Mesendoderm (in vitro differentiated cells): ENCODE results near the gene TAGLN2.

Source experiments
- DNase-seq: peaks from one replicate; pipeline ENCODE4 v3.0.0; 2013
- H2AK5ac ChIP-seq: 2 replicates; pipeline ENCODE4 v1.6.1; 2013; ENCODE audit warnings: low read length, inconsistent platforms
- H2BK120ac ChIP-seq: 2 replicates; pipeline ENCODE4 v1.6.1; 2013; ENCODE audit warnings: low read depth, mild to moderate bottlenecking, low read length, moderate library complexity, mixed read lengths
- H2BK15ac ChIP-seq: replicated peaks from 2 replicates; pipeline ENCODE4 v1.6.1; 2013; ENCODE audit warnings: low read depth, mild to moderate bottlenecking, moderate library complexity
- H2BK5ac ChIP-seq: 2 replicates; pipeline ENCODE4 v1.6.1; 2013; ENCODE audit warnings: low read length, inconsistent platforms
- H3K18ac ChIP-seq: 2 replicates; pipeline ENCODE4 v1.6.1; 2013; ENCODE audit warnings: mild to moderate bottlenecking, low read length, mixed read lengths
- H3K23ac ChIP-seq: one replicate; pipeline ENCODE4 v1.6.1; 2013; ENCODE audit warnings: low read length
- H3K27ac ChIP-seq: 2 replicates; pipeline ENCODE4 v1.5.1; 2013; ENCODE audit warnings: low read depth, mild to moderate bottlenecking, inconsistent platforms, low read length, moderate library complexity
- H3K27me3 ChIP-seq: 2 replicates; pipeline ENCODE4 v1.6.1; 2013; ENCODE audit warnings: low read length, control low read depth, mild to moderate bottlenecking, inconsistent platforms; ENCODE audit not compliant: insufficient read depth, poor library complexity
- H3K36me3 ChIP-seq: 2 replicates; pipeline ENCODE4 v1.6.1; 2013; ENCODE audit warnings: low read length, inconsistent platforms; ENCODE audit not compliant: control insufficient read depth, insufficient read depth
- H3K4ac ChIP-seq: one replicate; pipeline ENCODE4 v1.6.1; 2013; ENCODE audit warnings: low read depth, mild to moderate bottlenecking, low read length, moderate library complexity
- H3K4me1 ChIP-seq: 2 replicates; pipeline ENCODE4 v1.6.1; 2013; ENCODE audit warnings: low read depth, low read length, inconsistent platforms; ENCODE audit not compliant: control insufficient read depth
- H3K4me2 ChIP-seq: 2 replicates; pipeline ENCODE4 v1.6.1; 2013; ENCODE audit warnings: low read length
- H3K4me3 ChIP-seq: 2 replicates; pipeline ENCODE4 v1.5.1; 2013; ENCODE audit warnings: mild to moderate bottlenecking, low read length
- H3K56ac ChIP-seq: one replicate; pipeline ENCODE4 v1.6.1; 2013; ENCODE audit warnings: low read length
- H3K79me1 ChIP-seq: 2 replicates; pipeline ENCODE4 v1.6.1; 2013; ENCODE audit warnings: low read length, inconsistent platforms
- H3K79me2 ChIP-seq: 2 replicates; pipeline ENCODE4 v1.6.1; 2013; ENCODE audit warnings: mild to moderate bottlenecking, low read length; ENCODE audit not compliant: control insufficient read depth, insufficient read depth
- H3K9ac ChIP-seq: 2 replicates; pipeline ENCODE4 v1.6.1; 2013; ENCODE audit warnings: low read length, inconsistent platforms
- H4K5ac ChIP-seq: one replicate; pipeline ENCODE4 v1.6.1; 2013; ENCODE audit warnings: low read length
- H4K8ac ChIP-seq: one replicate; pipeline ENCODE4 v1.6.1; 2013; ENCODE audit warnings: low read depth, mild to moderate bottlenecking, control low read depth, low read length, moderate library complexity
- WGBS: extraction: QIAGEN DNeasy Blood & Tissue Kit; methylation state at CpG from one replicate; pipeline ENCODE4 v1.1.7; 2013; ENCODE audit warnings: low lambda C conversion rate, missing lambda C conversion rate; ENCODE audit not compliant: insufficient coverage; ENCODE audit errors: extremely low coverage; 5-methylcytosine and 5-hydroxymethylcytosine counted together

The TAGLN2 gene

GRCh38 chr1:159959451-159959850 is 34.1 kb upstream of the TAGLN2 start:
- Histone ChIP-seq H3K4me2 (no peak overlapping the region), H3K79me1 (no peaks in the 10 kb centered on the region), H4K8ac (no peak overlapping the region), H3K56ac (no peak overlapping the region), H2AK5ac (no peak overlapping the region), H3K27ac (no peak overlapping the region), H3K36me3 (no peaks in the 10 kb centered on the region), H2BK120ac (no peak overlapping the region), H3K4me3 (no peak overlapping the region), H3K9ac (no peak overlapping the region), H3K4me1 (peaks cover 2% of the 10 kb centered on the region), H3K79me2 (no peaks in the 10 kb centered on the region), H3K4ac (no peak overlapping the region), H3K18ac (no peak overlapping the region), H3K27me3 (no peaks in the 10 kb centered on the region), H4K5ac (no peak overlapping the region), H2BK5ac (no peak overlapping the region), H3K23ac (no peak overlapping the region), H2BK15ac (no peak overlapping the region)
- no CpG with 5 or more reads among the region's 4 CpGs for WGBS
- DNase-seq = peak; percentile 87

GRCh38 chr1:159958719-159959380 is 33.5 kb upstream of the TAGLN2 start:
- H3K4me3 ChIP-seq = no peak overlapping the region
- H3K4me1 ChIP-seq = peaks cover 2% of the 10 kb centered on the region
- no peak overlapping the region for H2BK5ac ChIP-seq
- no peaks in the 10 kb centered on the region for H3K27me3 ChIP-seq
- H4K8ac ChIP-seq = no peak overlapping the region
- no peak overlapping the region for H3K9ac ChIP-seq
- no peak overlapping the region for H3K18ac ChIP-seq
- WGBS = no CpG with 5 or more reads among the region's 3 CpGs
- no peak overlapping the region for H3K4ac ChIP-seq
- H3K79me1 ChIP-seq = no peaks in the 10 kb centered on the region
- H2BK120ac ChIP-seq = no peak overlapping the region
- H3K36me3 ChIP-seq = no peaks in the 10 kb centered on the region
- H2AK5ac ChIP-seq = no peak overlapping the region
- H2BK15ac ChIP-seq = no peak overlapping the region
- no peak overlapping the region for H3K27ac ChIP-seq
- no peak overlapping the region for H3K4me2 ChIP-seq
- H3K79me2 ChIP-seq = no peaks in the 10 kb centered on the region
- no peak overlapping the region for H4K5ac ChIP-seq
- no peak overlapping the region for H3K23ac ChIP-seq
- peak; percentile 11 for DNase-seq
- H3K56ac ChIP-seq = no peak overlapping the region

- no peak overlapping the region for H3K56ac ChIP-seq
- no peak overlapping the region for H3K18ac ChIP-seq
- no peaks in the 10 kb centered on the region for H3K27me3 ChIP-seq
- H2BK15ac ChIP-seq = no peak overlapping the region
- no peak overlapping the region for H2BK5ac ChIP-seq
- no peak overlapping the region for H3K4me3 ChIP-seq
- no CpG with 5 or more reads among the region's 9 CpGs for WGBS
- no peak overlapping the region for H3K9ac ChIP-seq
- no peak overlapping the region for H2AK5ac ChIP-seq
- no peaks in the 10 kb centered on the region for H3K79me1 ChIP-seq
- no peak overlapping the region for H4K8ac ChIP-seq
- DNase-seq = no peak
- H3K27ac ChIP-seq = no peak overlapping the region
- no peak overlapping the region for H3K4me2 ChIP-seq
- H3K23ac ChIP-seq = no peak overlapping the region
- H2BK120ac ChIP-seq = no peak overlapping the region
- no peaks in the 10 kb centered on the region for H3K79me2 ChIP-seq
- no peak overlapping the region for H4K5ac ChIP-seq
- no peaks in the 10 kb centered on the region for H3K36me3 ChIP-seq
- no peak overlapping the region for H3K4ac ChIP-seq
- peaks cover 2% of the 10 kb centered on the region for H3K4me1 ChIP-seq
Observed at GRCh38 chr1:159957824-159958268, 32.5 kb upstream of the TAGLN2 start.

- H3K23ac ChIP-seq = no peak overlapping the region
- no peaks in the 10 kb centered on the region for H3K27me3 ChIP-seq
- H3K79me2 ChIP-seq = no peaks in the 10 kb centered on the region
- no peak overlapping the region for H3K4ac ChIP-seq
- H3K56ac ChIP-seq = no peak overlapping the region
- no peak overlapping the region for H3K9ac ChIP-seq
- no peak overlapping the region for H3K4me2 ChIP-seq
- H3K4me1 ChIP-seq = peaks cover 2% of the 10 kb centered on the region
- H3K79me1 ChIP-seq = no peaks in the 10 kb centered on the region
- WGBS = no CpG with 5 or more reads among the region's 3 CpGs
- H4K8ac ChIP-seq = no peak overlapping the region
- no peak overlapping the region for H3K4me3 ChIP-seq
- DNase-seq = no peak
- no peak overlapping the region for H3K18ac ChIP-seq
- no peaks in the 10 kb centered on the region for H3K36me3 ChIP-seq
- no peak overlapping the region for H4K5ac ChIP-seq
- no peak overlapping the region for H2BK15ac ChIP-seq
- no peak overlapping the region for H2BK120ac ChIP-seq
- no peak overlapping the region for H2BK5ac ChIP-seq
- H2AK5ac ChIP-seq = no peak overlapping the region
- no peak overlapping the region for H3K27ac ChIP-seq
Observed at GRCh38 chr1:159955456-159955855, 30.1 kb upstream of the TAGLN2 start.

- H4K8ac ChIP-seq = no peak within 1 kb of the TSS
- no peaks in the 10 kb centered on the region for H3K79me2 ChIP-seq
- H2BK120ac ChIP-seq = no peak within 1 kb of the TSS
- H3K36me3 ChIP-seq = no peaks in the 10 kb centered on the region
- H2BK15ac ChIP-seq = no peak within 1 kb of the TSS
- no peak within 1 kb of the TSS for H3K9ac ChIP-seq
- no peak within 1 kb of the TSS for H3K4ac ChIP-seq
- H4K5ac ChIP-seq = no peak within 1 kb of the TSS
- no peak within 1 kb of the TSS for H3K4me2 ChIP-seq
- no peak within 1 kb of the TSS for H3K56ac ChIP-seq
- no peak within 1 kb of the TSS for H2BK5ac ChIP-seq
- H3K23ac ChIP-seq = no peak within 1 kb of the TSS
- H3K27me3 ChIP-seq = no peaks in the 10 kb centered on the region
- no peaks in the 10 kb centered on the region for H3K4me1 ChIP-seq
- H2AK5ac ChIP-seq = no peak within 1 kb of the TSS
- no CpG with 5 or more reads among the region's 11 CpGs for WGBS
- H3K4me3 ChIP-seq = no peak within 1 kb of the TSS
- DNase-seq = no peak
- H3K18ac ChIP-seq = no peak within 1 kb of the TSS
- H3K79me1 ChIP-seq = no peaks in the 10 kb centered on the region
- no peak within 1 kb of the TSS for H3K27ac ChIP-seq
Observed at GRCh38 chr1:159953536-159954515, 28.5 kb upstream of the TAGLN2 start, which contains the start of gene SLAMF9. Gene SLAMF9 (minus strand): TSS chr1:159954237. CDS start chr1:159954137, 100 bp downstream.
